Activated CD4-positive, alpha-beta T cell treated with anti-CD3 and anti-CD28 coated beads, Interleukin-2, amount 50 U/mL, for 1 hour (primary cell): Measurements from ENCODE around the gene MTERF1.
"Not testable (repeated sequence)": the region's sequence is repeated elsewhere in the genome, so short reads cannot be mapped to it uniquely, and the experiment has no call there.

Source experiments
- DNase-seq: peaks from one replicate; pipeline ENCODE4 v3.0.0-alpha.2; 2020

MTERF1 gene

GRCh38 chr7:91883676-91884362 is 3.3 kb upstream of the MTERF1 start:
- no peak for DNase-seq

- no peak for DNase-seq
Measured at GRCh38 chr7:91880016-91880412, 488 bp downstream of the MTERF1 start.

- DNase-seq: no peak
Measured at GRCh38 chr7:91876391-91877133, 3.9 kb downstream of the MTERF1 start.

GRCh38 chr7:91875851-91876250 is 4.7 kb downstream of the MTERF1 start:
- DNase-seq: no peak

- no peak for DNase-seq
Measured at GRCh38 chr7:91872928-91873327, 7.6 kb downstream of the MTERF1 start.

GRCh38 chr7:91872069-91872468 is 8.4 kb downstream of the MTERF1 start:
- no peak for DNase-seq

- no peak for DNase-seq
Measured at GRCh38 chr7:91869661-91870060, 10.8 kb downstream of the MTERF1 start.

GRCh38 chr7:91866599-91867148 is 13.8 kb downstream of the MTERF1 start:
- DNase-seq: no peak

GRCh38 chr7:91865511-91865910 is 15.0 kb downstream of the MTERF1 start:
- DNase-seq: no peak

GRCh38 chr7:91864604-91865003 is 15.9 kb downstream of the MTERF1 start:
- DNase-seq: not testable (repeated sequence)

GRCh38 chr7:91864070-91864469 is 16.4 kb downstream of the MTERF1 start:
- DNase-seq: no peak

- no peak for DNase-seq
Measured at GRCh38 chr7:91852263-91852741, 28.2 kb downstream of the MTERF1 start.

GRCh38 chr7:91850455-91850854 is 30.0 kb downstream of the MTERF1 start:
- no peak for DNase-seq

GRCh38 chr7:91847876-91848588 is 32.5 kb downstream of the MTERF1 start:
- DNase-seq: no peak

GRCh38 chr7:91847231-91847630 is 33.3 kb downstream of the MTERF1 start:
- DNase-seq: no peak

GRCh38 chr7:91846436-91846835 is 34.1 kb downstream of the MTERF1 start:
- DNase-seq: no peak

GRCh38 chr7:91843831-91844230 is 36.7 kb downstream of the MTERF1 start:
- no peak for DNase-seq

GRCh38 chr7:91838439-91838838 is 42.1 kb downstream of the MTERF1 start:
- DNase-seq: no peak

GRCh38 chr7:91837397-91838070 is 43.0 kb downstream of the MTERF1 start:
- DNase-seq: no peak

- no peak for DNase-seq
Measured at GRCh38 chr7:91835826-91836368, 44.6 kb downstream of the MTERF1 start.

- no peak for DNase-seq
Measured at GRCh38 chr7:91835091-91835825, 45.2 kb downstream of the MTERF1 start.
